ENCODE results near the gene SRSF10.
"Not testable (repeated sequence)": the region's sequence is repeated elsewhere in the genome, so short reads cannot be mapped to it uniquely, and the experiment has no call there.

SRSF10 gene

DNA sequence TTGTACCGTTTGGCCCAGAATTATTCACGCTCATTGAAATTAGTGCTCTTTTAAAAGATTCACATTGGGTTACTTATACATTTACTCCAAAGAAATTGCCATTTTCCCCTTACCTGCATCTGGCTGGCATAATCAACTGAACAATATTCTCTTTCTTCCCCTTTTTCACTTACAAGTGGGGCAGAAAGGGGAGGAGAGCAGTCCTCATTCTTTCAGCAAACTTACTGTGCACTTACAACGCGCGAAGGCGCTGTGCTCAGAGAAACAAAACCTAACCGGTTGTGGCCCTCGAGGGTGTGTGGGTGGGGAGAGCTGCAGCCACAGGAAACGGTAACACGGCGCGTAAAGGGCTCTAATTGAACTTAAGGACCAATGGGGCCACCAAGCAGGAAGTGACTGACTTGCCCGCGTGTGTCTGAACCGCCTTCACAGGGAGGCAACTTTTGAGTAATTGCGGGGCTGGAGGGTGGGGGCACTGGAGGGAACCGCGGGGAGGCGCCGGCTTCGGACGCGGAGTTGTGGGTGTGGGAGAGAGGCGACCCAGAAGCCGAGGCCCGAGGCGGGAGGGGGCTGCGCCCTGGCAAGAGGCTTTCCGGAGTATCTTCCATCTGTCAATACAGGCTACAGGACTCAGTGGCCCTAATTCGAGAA is 21.2 kb downstream of the SRSF10 start:
- no peak for DNase-seq (ENCODE audit: low spot score)

GRCh38 chr1:23958040-23958809 is 21.9 kb downstream of the SRSF10 start:
- not testable (repeated sequence) for DNase-seq (ENCODE audit: low spot score)

DNA sequence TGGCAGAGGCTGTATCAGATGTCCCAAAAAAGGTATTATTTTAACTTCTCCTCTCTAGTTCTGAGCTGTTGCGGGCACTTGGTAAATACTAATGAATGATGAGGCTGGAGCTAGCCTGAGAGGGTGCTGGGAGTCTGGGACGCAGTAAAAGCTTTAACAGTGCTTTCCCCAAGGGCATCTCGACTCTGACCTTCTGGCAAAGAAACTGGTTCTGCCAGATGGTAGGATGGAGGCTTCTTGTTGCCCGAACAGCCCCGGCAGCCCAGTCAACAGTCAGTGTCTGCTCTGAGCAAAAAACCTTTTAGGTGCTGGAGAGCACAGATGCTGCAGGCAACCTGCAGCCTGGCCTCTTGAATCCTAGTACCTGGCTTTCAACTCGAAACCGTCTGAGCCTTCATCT is 23.0 kb downstream of the SRSF10 start:
- DNase-seq (ENCODE audit: low spot score), result peak; percentile 54

DNA sequence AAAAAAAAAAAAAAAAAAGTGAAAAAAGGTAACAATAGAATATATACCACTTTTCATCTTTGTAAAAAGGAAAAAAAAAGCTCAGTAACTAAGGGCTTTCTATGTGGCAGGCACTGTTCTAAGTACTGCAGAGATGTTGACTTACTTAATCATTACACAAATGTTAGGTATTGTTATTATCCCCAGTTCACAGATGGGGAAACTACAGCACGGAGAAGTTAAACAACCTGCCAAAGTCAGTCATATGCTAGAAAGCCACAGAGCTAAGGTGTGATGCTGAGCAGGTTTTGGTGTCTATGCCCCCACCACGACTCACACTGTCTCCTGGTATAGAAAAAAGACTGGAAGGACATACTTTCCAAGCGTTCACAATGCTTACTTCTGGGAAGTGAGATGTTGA is 27.1 kb downstream of the SRSF10 start:
- DNase-seq (ENCODE audit: low spot score), result no peak

DNA sequence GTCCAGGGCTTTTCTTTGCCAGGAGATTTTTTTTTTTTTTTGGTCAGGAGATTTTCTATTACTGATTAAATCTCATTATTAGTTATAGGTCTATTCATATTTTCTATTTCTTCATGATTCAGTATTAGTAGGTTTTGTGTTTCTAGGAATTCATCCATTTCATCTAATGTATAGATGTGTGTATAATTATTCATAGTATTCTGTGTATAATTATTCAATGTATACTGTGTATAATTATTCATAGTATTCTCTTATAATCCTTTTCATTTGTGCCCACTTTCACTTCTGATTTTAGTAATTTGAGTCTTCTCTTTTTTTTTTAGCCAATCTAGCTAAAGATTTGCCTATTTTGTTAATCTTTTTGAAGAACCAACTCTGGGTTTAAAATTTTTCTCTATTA is 32.8 kb downstream of the SRSF10 start:
- DNase-seq (ENCODE audit: low spot score), result no peak

DNA sequence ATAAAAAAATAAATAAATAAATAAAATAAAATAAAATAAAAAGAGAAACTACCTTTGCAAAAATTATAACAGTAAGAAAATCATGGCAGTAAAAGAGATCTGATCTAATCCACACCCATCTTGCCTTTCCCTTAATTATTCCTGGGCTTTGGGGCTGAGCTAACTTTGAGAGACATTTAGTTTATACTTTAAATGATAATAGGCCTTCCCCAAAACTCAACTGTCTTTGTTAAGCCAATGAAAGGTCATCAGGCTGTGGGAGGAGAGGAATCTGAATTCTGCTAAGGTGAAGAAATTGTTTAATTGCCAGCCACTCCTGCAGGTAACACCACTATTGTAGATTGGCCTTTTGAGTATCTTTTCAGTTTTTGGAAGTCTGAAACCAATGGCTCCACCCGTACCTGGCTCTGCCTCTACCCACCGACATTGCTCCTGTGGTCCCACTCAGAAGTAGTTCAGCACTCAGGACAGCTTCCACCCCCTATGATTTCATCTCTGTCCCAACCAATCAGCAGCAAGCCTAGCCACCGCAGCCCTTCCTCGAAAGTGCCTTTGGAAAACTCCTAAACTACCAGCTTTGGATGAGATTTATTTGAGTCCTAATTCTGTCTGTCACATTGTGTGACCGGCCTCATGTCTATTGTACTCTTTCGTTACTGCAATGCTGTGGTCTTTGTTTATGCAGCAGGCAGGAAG is 43.5 kb downstream of the SRSF10 start:
- DNase-seq (ENCODE audit: low spot score), result peak; percentile 57

GRCh38 chr1:23931491-23931880 is 48.6 kb downstream of the SRSF10 start:
- no peak for DNase-seq (ENCODE audit: low spot score)

- DNase-seq (ENCODE audit: low spot score), result no peak
These were observed 49.2 kb downstream of the SRSF10 start for GRCh38 chr1:23930861-23931490.

DNA sequence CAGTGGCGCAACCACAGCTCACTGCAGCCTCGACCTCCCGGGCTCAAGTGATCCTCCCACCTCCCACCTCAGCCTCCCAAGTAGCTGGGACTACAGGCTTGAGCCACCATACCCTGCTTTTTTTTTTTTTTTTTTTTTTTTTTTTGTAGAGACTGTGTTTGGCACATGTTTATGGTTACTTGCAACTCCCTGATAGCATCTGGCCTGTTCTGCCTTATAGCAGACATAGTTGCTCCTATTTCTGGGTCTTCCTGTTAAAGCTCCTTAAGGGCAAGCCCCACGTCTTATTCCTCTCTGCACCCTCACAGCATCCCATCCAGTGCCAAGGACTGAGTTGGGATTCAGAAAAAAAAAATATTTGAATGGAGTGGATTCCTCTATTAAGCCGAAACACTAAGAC is 49.9 kb downstream of the SRSF10 start:
- DNase-seq (ENCODE audit: low spot score), result no peak

DNA sequence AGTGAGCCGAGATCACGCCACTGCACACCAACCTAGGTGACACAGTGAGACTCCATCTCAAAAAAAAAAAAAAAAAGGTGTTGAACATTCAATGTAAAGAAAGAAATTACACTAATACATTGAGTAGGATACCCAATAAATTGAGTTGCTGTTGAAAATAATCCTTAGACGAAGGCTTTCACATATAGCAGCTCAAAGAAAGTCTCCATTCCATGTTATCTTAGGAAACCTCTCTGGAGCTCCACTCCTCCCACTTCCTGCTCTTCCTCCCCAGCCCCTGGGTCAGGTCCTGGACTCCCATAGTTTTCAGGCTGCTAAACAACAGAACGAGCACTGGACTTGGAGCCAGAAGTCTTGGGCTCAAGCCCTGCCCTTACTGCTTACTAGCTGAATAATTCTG is 51.3 kb downstream of the SRSF10 start:
- no peak for DNase-seq (ENCODE audit: low spot score)

DNA sequence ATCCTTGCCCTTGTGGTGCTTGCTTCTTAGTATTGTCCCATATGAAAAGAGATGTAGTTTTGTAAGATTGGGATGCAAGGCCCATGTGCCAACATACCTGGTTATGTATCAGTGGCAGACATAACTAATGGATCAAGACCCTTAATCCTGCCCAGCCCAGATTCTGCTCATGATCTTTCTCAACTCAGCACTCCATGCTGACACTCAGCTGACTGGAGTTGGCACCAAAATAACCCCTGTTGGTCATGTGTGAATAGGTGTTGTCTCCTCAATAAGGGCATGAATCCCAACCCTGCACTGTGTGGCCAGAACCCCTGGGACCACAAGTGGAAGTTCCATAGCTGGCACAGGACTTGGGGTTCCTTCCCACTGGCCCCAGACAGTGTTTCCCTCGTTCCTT is 53.0 kb downstream of the SRSF10 start:
- DNase-seq (ENCODE audit: low spot score), result no peak

GRCh38 chr1:23925279-23925678 is 54.8 kb downstream of the SRSF10 start:
- DNase-seq (ENCODE audit: low spot score), result no peak

- no peak for DNase-seq (ENCODE audit: low spot score)
These were observed 55.5 kb downstream of the SRSF10 start for GRCh38 chr1:23924601-23925000.

- no peak for DNase-seq (ENCODE audit: low spot score)
These were observed 56.3 kb downstream of the SRSF10 start for GRCh38 chr1:23923592-23924499.

DNA sequence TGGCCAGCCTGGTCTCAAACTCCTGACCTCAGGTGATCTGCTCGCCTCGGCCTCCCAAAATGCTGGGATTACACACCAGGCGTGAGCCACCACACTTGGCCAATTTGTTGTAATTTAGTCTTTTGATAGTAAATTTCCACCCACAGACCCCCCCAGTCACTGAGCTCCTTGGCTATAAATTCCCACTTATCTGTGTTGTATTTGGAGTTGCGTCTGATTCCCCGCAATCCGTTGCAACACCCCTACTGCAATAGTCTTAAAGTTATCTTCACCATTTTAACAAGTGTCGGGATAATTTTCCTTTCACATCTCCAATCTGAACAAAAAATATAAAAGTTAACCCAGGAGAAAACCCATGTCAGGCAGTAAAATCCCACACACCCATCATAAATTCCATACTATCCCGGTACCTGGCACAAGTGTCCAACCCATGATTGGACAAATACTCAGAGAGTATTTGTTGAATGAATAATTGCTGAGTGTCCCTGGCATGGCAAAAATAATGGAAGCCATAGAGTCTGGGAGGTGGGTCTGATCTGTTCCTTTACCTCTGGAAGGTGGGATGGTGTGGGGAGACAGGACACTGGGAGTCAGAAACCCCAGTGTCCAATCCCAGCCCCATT is 57.7 kb downstream of the SRSF10 start:
- no peak for DNase-seq (ENCODE audit: low spot score)

DNA sequence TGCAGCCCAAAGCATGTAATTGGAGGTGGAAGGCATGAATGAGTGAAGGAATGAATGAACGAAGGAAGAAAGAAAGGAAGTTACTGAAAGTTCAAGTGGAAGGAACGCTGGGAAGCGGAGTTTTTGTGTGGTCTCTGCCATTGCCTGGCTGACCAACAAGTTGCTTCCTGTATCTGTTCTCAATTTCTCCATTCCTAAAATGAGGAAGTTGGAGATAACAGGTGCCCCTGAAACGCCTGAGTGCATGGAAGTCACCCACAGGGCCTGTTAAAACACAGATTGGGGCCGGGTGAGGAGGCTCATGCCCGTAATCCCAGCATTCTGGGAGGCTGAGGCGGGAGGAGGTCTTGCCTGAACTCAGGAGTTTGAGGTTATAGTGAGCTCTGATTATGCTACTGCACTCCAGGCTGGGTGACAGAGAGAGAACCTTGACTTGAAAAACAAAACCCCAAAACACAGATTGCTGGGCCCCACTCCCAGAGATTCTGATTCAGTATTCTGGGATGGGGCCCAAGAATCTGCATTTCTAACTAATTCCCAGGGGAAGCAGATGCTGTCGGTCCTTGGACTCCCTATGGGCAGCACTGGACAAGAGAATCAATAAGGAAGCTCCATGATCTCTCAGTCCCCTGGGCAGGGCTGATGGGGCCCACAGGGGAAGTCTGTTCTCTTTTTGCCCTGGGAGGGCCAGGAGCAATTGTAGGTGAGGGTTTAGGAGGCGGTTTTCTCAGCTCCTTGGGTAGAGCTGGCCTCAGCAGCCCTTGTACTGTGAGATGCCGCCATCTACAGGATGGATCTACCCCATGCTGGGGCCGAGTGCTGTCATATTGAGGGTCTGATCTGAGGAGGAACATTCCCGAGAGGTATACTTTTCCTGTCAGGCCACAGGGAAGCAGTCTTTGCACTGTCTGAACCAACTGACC is 63.7 kb downstream of the SRSF10 start:
- peak; percentile 78 for DNase-seq (ENCODE audit: low spot score)

- no peak for DNase-seq (ENCODE audit: low spot score)
These were observed 64.7 kb downstream of the SRSF10 start for GRCh38 chr1:23915466-23915865.

- no peak for DNase-seq (ENCODE audit: low spot score)
These were observed 65.2 kb downstream of the SRSF10 start for GRCh38 chr1:23914921-23915320.
